GM19324 (cell line): Measurements from ENCODE around the gene UBTD1.

ENCODE experiments used
- ATAC-seq: cut with Tn5 transposase; IDR thresholded peaks from one replicate; pipeline ENCODE4 v1.9.1; 2021; ENCODE audit warnings: mild to moderate bottlenecking, moderate library complexity; ENCODE audit not compliant: unreplicated experiment, low FRiP score

Gene UBTD1

DNA sequence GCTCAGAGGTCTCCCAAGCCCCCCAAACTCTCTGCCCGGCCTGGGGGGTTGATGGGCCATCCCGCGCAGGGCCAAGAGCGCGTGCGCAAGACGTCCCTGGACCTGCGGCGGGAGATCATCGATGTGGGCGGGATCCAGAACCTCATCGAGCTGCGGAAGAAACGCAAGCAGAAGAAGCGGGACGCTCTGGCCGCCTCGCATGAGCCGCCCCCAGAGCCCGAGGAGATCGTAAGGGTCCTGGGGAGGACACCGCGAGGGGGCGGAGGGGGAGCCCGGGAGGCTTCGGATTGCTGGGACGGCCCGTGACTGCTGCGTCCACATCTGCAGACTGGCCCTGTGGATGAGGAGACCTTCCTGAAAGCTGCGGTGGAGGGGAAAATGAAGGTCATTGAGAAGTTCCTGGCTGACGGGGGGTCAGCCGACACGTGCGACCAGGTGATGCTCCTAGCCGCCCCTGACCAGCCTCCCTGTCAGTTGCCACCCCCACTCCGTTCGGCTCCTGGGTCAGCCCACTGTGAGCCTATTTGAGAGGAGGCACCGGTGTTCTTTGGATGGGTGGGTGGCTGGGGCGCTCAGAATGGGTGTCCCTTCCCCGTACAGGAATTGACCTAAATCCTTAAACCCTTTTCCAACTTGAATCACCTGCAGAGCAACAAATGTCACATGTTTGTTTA, 79.6 kb downstream of the UBTD1 start:
- no peak for ATAC-seq

GRCh38 chr10:97580421-97581367, 82.0 kb downstream of the UBTD1 start:
- no peak for ATAC-seq

- no peak for ATAC-seq
These were observed 83.4 kb downstream of the UBTD1 start for GRCh38 chr10:97582169-97582568.

GRCh38 chr10:97583476-97583875, 84.8 kb downstream of the UBTD1 start:
- no peak for ATAC-seq

- no peak for ATAC-seq
These were observed 85.5 kb downstream of the UBTD1 start, which contains the start of gene HOGA1 for GRCh38 chr10:97584060-97584797. HOGA1 (plus strand) TSS chr10:97584389; CDS start chr10:97584704, 315 bp downstream.

GRCh38 chr10:97584798-97585438, 86.2 kb downstream of the UBTD1 start:
- ATAC-seq, result no peak

DNA sequence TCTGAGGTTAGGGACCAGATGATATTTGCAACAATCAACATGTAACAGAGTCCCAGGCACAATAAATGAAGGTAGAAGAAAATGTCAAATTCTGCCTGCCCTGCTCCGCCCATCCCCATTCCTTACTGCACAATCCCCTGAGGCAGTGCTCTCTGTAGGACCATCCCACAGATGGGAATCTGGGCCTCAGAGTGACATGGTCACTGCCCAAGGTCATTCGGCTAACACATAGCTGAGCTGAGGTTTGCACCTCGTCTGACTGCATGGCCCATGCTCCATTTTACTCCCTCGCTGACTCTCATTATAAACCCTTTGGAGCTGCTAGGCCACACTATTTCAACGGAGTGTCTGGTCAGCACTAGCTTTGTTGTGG, 86.7 kb downstream of the UBTD1 start:
- ATAC-seq, result no peak

GRCh38 chr10:97587183-97587582, 88.5 kb downstream of the UBTD1 start:
- no peak for ATAC-seq

DNA sequence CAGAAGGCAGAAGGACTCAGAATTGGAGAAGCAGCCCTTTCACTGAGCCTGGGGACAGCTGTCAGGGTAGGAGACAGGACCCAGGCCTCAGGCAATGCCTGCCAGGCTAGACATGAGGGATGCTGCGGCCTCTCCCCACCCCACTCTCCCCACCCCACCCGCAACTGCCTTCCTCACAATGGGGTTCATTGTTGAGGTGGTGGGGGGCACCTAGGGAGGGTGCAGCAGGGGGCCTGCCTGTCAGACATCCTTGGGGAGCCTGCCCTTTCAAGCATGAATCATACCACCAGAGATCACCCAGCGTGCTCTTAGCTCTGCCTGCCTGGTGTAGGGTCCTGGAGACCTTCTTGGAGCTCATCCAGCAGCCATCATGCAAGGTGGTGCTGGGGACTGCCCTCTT, 90.8 kb downstream of the UBTD1 start, which contains the start of gene C10orf62:
Gene C10orf62, plus strand, starts transcription at position 243 of the 400 bp plus-strand sequence. CDS start 177 bp downstream, outside the sequence.
- ATAC-seq, result no peak

DNA sequence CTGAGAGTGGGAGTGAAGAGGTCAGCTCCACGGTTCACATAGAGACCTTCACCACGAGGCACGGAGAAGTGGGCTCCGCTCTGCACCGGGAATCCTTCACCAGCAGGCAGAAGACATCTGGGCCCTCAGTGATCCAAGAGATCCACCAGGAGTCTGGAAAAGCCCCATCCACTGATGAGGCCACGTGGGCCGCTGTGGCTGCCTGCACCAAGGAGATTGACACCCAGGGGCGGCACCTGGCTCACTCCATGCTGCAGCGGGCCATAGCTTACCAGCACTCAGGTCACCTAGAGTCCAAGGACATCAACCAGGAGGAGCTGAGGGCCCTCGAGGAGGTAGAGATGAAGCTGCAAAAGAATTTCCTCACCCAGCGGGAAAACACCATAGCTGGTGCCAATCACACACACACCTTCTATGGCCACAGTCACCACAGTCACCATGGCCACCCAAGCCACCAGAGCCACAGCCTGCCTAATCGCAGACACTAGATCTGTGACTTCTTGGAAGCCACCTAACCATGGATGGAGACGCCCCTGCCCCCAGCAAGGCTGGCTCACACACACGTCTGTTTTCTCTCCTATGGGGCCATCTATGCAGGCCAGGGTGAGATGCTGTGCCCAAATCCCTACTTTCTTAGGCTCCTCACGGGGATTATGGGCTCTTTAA, 91.5 kb downstream of the UBTD1 start:
- no peak for ATAC-seq

DNA sequence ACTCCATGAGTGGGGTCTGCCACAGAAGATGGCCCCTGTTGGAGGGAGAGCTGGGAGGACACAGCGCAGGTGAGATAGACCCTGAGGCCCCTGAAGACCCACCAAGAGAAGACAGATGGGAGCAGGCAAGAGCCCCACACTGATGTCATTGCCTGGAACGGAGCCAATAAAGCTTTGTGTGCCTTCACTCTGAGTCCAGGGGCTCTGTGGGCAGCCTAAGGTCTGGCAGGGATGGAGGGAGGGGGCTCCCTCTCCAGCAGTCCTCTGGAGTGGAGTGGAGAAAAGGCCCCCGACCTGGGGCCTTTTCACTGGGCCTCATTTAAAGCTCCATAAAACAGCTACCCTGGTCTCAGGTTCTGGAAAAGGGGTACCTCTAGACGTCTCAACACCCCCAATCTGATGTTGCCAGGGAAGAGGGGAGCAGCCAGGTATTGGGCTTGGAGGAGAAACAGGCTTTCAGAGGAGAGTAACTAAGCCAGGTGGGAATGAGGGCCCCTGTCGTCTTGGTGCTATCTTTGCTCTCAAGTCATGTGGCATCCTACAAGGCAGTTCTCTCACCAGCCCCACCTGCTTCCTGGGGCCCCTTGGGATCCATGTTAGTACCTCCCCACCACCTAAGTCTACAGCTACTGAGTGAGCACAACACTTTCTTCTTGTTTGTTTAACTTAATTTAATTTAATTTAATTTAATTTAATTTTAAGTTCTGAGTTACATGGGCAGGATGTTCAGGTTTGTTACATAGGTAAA, 92.2 kb downstream of the UBTD1 start:
- ATAC-seq, result no peak

- no peak for ATAC-seq
These were observed 94.7 kb downstream of the UBTD1 start for GRCh38 chr10:97593421-97593820.

DNA sequence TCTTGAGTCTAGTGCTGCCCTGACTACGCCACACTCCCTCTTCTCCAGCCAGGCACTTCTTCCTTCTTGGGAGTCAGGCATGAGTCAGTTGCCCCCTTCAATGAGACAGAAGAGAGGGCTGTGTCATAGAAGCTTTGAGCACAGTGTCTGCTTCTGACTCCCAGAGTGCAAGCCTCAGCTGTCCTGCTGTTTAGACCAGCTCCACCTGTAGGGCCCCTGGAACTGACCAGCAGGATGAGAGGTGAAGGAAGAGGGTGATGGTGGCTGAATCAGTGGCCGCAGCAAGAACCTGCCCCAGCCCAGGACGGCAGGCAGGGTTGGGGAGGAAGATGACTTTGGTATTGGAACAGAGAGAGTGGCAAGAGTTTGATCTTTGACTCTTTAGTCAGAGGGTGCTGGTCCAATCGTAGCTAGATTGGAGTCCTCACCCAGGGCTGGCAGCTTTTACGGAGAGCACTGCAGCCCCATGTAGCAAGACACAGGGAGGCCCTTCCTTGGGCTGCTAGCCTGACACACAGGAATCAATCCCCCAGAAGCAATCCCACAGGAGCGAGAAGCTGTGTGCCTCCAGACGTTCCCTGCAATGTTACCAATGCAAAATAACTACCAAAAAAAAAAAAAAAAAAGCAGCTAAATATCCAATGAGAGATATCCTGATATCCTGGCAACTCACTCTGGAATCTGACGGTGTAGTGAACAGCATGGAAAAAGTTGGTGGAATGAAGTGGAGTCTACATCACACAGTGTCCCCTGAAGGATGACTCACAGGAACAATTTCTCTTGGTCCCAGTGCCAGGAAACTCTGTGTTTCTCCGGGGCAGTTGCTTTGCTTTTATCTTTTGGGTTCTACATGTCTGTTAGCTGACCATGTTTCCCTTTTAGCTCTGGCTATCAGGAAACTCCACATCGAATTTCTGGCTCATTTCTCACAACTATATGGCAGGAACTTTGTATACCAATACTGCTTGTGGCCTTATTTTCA, 97.7 kb downstream of the UBTD1 start:
- ATAC-seq, result no peak

GRCh38 chr10:97597778-97598177, 99.1 kb downstream of the UBTD1 start:
- no peak for ATAC-seq

DNA sequence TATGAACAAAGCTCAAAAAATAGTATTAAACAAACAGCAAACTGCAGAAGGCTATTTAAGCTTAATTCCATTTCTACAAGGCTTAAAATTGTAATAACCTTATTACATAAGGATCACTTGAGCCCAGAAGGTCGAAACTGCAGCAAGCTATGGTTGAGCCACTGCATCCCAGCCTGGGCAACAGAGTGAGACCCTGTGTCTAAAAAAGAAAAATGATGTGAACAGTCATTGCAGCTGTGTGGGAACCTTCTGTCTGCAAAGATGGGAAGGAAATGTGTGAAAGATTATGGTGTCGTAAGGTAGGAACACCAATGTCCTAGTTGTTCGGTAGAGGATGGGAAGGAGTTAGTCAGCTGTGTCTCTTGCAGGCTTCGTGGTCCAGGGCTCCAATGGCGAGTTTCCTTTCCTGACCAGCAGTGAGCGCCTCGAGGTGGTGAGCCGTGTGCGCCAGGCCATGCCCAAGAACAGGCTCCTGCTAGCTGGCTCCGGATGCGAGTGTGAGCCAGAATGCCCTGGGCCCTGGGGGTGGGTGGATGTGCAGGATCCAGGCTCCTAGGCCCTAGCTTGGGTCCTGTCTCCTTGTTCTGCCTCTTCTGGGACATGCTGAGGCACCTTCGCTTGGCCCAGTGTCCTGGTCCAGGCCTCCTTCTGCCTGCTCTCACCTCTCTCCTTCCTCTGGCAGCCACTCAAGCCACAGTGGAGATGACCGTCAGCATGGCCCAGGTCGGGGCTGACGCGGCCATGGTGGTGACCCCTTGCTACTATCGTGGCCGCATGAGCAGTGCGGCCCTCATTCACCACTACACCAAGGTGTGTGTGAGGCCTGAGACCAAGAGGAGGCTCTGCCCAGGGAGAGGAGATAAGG, 99.9 kb downstream of the UBTD1 start:
- ATAC-seq, result no peak

- ATAC-seq, result no peak
These were observed 100.5 kb downstream of the UBTD1 start for GRCh38 chr10:97599272-97599619.

GRCh38 chr10:97600616-97601015, 101.9 kb downstream of the UBTD1 start:
- no peak for ATAC-seq
